ENCODE measurements around the gene SLC39A5. TPM values are rescaled to one million over a fixed set of nuclear protein-coding genes. Genes with fewer than 3 reads are reported as not detected.
A peak's percentile ranks its signal among the peaks of the same experiment; 100 is the strongest.

The SLC39A5 gene
- total and polyA plus RNA-seq, 2 of the 13 experiments (the other 11 are each of a cell fraction or from before 2014, with no cell fraction given) = 59.7 to 101 TPM

DNA sequence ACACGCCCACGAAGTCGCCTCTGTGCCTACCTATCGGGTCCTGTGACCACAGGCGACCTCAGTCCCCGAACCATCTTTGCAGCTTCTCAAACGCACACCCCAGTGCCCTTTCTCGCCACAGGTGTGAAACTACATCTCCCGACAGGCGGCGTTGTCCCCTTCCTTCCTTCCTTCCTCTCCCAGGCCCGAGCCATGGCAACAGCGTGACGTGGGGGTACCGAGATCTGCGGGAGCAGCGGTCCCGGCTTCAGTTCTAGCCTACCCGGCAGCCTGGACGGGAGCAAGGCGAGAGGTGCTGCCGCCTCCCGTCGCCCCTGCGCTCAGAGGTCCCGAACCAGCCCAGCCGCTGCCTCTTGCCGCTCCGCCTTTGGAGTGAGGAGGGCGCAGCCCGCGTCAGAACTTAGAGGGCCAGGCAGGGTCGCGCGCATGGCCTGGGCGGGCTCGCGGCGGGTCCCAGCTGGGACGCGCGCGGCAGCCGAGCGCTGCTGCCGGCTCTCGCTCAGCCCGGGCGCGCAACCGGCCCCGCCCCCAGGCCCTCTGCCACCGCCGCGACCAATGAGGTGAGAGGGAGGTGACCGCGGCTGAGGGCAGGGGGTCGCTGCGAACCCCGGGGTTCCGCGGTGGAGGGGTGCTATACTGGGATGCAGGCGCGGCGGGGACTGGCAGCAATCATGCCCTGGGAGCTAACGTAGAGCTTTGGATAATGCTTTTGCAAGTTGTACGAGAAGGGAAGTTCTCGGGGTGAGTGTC is 37.0 kb downstream of the SLC39A5 start, which contains the start of gene COQ10A (continued):
- TF ChIP-seq ATF7-NPFF (CRISPR knock-in tag; IDR thresholded peaks at IDR 0.05; ENCODE audit: low read depth) (peak; percentile 95), ZNF264 (CRISPR knock-in tag; IDR thresholded peaks at IDR 0.05) (no peak), ELF1 (CRISPR knock-in tag; IDR thresholded peaks at IDR 0.05) (peak; percentile 85), AHR (CRISPR knock-in tag; IDR thresholded peaks at IDR 0.05) (peak; percentile 88), CEBPG (CRISPR knock-in tag; IDR thresholded peaks at IDR 0.05) (peak; percentile 24; the same call in 1 of the 2 replicates), SP2 (CRISPR knock-in tag; IDR thresholded peaks at IDR 0.05) (peak; percentile 52; the same call in 1 of the 2 replicates), ZBTB42 (CRISPR knock-in tag; IDR thresholded peaks at IDR 0.05) (0 out of 2 replicates have a peak, but pooled peaks have one; percentile 84), PPARG (CRISPR knock-in tag; conservative IDR thresholded peaks at IDR 0.05) (no peak), KDM5A (IDR thresholded peaks at IDR 0.05; ENCODE audit: borderline replicate concordance, low read length) (peak; percentile 61; the same call in 1 of the 2 replicates)
- TF ChIP-seq, protein P1, sequence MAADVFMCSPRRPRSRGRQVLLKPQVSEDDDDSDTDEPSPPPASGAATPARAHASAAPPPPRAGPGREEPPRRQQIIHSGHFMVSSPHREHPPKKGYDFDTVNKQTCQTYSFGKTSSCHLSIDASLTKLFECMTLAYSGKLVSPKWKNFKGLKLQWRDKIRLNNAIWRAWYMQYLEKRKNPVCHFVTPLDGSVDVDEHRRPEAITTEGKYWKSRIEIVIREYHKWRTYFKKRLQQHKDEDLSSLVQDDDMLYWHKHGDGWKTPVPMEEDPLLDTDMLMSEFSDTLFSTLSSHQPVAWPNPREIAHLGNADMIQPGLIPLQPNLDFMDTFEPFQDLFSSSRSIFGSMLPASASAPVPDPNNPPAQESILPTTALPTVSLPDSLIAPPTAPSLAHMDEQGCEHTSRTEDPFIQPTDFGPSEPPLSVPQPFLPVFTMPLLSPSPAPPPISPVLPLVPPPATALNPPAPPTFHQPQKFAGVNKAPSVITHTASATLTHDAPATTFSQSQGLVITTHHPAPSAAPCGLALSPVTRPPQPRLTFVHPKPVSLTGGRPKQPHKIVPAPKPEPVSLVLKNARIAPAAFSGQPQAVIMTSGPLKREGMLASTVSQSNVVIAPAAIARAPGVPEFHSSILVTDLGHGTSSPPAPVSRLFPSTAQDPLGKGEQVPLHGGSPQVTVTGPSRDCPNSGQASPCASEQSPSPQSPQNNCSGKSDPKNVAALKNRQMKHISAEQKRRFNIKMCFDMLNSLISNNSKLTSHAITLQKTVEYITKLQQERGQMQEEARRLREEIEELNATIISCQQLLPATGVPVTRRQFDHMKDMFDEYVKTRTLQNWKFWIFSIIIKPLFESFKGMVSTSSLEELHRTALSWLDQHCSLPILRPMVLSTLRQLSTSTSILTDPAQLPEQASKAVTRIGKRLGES (CRISPR knock-in tag; IDR thresholded peaks at IDR 0.05; ENCODE audit: borderline replicate concordance) = no peak
- TF ChIP-seq, protein P2, sequence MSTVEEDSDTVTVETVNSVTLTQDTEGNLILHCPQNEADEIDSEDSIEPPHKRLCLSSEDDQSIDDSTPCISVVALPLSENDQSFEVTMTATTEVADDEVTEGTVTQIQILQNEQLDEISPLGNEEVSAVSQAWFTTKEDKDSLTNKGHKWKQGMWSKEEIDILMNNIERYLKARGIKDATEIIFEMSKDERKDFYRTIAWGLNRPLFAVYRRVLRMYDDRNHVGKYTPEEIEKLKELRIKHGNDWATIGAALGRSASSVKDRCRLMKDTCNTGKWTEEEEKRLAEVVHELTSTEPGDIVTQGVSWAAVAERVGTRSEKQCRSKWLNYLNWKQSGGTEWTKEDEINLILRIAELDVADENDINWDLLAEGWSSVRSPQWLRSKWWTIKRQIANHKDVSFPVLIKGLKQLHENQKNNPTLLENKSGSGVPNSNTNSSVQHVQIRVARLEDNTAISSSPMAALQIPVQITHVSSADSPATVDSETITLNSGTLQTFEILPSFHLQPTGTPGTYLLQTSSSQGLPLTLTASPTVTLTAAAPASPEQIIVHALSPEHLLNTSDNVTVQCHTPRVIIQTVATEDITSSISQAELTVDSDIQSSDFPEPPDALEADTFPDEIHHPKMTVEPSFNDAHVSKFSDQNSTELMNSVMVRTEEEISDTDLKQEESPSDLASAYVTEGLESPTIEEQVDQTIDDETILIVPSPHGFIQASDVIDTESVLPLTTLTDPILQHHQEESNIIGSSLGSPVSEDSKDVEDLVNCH (CRISPR knock-in tag; IDR thresholded peaks at IDR 0.05) = no peak
- TF ChIP-seq, protein P3, sequence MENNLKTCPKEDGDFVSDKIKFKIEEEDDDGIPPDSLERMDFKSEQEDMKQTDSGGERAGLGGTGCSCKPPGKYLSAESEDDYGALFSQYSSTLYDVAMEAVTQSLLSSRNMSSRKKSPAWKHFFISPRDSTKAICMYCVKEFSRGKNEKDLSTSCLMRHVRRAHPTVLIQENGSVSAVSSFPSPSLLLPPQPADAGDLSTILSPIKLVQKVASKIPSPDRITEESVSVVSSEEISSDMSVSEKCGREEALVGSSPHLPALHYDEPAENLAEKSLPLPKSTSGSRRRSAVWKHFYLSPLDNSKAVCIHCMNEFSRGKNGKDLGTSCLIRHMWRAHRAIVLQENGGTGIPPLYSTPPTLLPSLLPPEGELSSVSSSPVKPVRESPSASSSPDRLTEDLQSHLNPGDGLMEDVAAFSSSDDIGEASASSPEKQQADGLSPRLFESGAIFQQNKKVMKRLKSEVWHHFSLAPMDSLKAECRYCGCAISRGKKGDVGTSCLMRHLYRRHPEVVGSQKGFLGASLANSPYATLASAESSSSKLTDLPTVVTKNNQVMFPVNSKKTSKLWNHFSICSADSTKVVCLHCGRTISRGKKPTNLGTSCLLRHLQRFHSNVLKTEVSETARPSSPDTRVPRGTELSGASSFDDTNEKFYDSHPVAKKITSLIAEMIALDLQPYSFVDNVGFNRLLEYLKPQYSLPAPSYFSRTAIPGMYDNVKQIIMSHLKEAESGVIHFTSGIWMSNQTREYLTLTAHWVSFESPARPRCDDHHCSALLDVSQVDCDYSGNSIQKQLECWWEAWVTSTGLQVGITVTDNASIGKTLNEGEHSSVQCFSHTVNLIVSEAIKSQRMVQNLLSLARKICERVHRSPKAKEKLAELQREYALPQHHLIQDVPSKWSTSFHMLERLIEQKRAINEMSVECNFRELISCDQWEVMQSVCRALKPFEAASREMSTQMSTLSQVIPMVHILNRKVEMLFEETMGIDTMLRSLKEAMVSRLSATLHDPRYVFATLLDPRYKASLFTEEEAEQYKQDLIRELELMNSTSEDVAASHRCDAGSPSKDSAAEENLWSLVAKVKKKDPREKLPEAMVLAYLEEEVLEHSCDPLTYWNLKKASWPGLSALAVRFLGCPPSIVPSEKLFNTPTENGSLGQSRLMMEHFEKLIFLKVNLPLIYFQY (CRISPR knock-in tag; IDR thresholded peaks at IDR 0.05; ENCODE audit: borderline replicate concordance) = 0 out of 2 replicates have a peak, but pooled peaks have one; percentile 31
- TF ChIP-seq, protein P4, sequence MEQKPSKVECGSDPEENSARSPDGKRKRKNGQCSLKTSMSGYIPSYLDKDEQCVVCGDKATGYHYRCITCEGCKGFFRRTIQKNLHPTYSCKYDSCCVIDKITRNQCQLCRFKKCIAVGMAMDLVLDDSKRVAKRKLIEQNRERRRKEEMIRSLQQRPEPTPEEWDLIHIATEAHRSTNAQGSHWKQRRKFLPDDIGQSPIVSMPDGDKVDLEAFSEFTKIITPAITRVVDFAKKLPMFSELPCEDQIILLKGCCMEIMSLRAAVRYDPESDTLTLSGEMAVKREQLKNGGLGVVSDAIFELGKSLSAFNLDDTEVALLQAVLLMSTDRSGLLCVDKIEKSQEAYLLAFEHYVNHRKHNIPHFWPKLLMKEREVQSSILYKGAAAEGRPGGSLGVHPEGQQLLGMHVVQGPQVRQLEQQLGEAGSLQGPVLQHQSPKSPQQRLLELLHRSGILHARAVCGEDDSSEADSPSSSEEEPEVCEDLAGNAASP (CRISPR knock-in tag; IDR thresholded peaks at IDR 0.05; ENCODE audit: borderline replicate concordance) = peak; percentile 87
- TF ChIP-seq, protein P5, sequence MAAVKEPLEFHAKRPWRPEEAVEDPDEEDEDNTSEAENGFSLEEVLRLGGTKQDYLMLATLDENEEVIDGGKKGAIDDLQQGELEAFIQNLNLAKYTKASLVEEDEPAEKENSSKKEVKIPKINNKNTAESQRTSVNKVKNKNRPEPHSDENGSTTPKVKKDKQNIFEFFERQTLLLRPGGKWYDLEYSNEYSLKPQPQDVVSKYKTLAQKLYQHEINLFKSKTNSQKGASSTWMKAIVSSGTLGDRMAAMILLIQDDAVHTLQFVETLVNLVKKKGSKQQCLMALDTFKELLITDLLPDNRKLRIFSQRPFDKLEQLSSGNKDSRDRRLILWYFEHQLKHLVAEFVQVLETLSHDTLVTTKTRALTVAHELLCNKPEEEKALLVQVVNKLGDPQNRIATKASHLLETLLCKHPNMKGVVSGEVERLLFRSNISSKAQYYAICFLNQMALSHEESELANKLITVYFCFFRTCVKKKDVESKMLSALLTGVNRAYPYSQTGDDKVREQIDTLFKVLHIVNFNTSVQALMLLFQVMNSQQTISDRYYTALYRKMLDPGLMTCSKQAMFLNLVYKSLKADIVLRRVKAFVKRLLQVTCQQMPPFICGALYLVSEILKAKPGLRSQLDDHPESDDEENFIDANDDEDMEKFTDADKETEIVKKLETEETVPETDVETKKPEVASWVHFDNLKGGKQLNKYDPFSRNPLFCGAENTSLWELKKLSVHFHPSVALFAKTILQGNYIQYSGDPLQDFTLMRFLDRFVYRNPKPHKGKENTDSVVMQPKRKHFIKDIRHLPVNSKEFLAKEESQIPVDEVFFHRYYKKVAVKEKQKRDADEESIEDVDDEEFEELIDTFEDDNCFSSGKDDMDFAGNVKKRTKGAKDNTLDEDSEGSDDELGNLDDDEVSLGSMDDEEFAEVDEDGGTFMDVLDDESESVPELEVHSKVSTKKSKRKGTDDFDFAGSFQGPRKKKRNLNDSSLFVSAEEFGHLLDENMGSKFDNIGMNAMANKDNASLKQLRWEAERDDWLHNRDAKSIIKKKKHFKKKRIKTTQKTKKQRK (IDR thresholded peaks at IDR 0.05; ENCODE audit: low read length) = no peak

All from HepG2 (cell line).